Fibroblast of lung (primary cell): ENCODE measurements around the gene PTPRA. TPM values are rescaled to one million over a fixed set of nuclear protein-coding genes. Genes with fewer than 3 reads are reported as not detected.
A peak's percentile ranks its signal among the peaks of the same experiment; 100 is the strongest.

ENCODE experiments used
- DNase-seq, 2 donors: peaks; one replicate each; pipeline versions ENCODE4 v3.0.0 to v3.0.0-alpha.2; 2010; ENCODE audit warnings: low read depth in 2 of 2
- H2AFZ ChIP-seq: 2 replicates; pipeline ENCODE4 v1.5.1; 2012; ENCODE audit warnings: low read length, control low read depth, inconsistent platforms
- H3K27ac ChIP-seq: 2 replicates; pipeline ENCODE4 v1.5.1; 2011; ENCODE audit warnings: low read length, control low read depth; ENCODE audit not compliant: insufficient read depth
- H3K27me3 ChIP-seq: 2 replicates; pipeline ENCODE4 v1.5.1; 2011; ENCODE audit warnings: mild to moderate bottlenecking, low read length; ENCODE audit not compliant: control insufficient read depth, insufficient read depth
- H3K36me3 ChIP-seq: 2 replicates; pipeline ENCODE4 v1.5.1; 2011; ENCODE audit warnings: low read length; ENCODE audit not compliant: control insufficient read depth, insufficient read depth
- H3K4me1 ChIP-seq: 2 replicates; pipeline ENCODE4 v1.5.1; 2011; ENCODE audit warnings: low read length; ENCODE audit not compliant: control insufficient read depth, insufficient read depth; ENCODE audit errors: extremely low read depth
- H3K4me2 ChIP-seq: 2 replicates; pipeline ENCODE4 v1.5.1; 2011; ENCODE audit warnings: low read length, control low read depth; ENCODE audit not compliant: insufficient read depth; ENCODE audit errors: extremely low read depth
- H3K4me3 ChIP-seq, 4 experiments: fragments of 200-600 bp in 1 of 4; sonication (generic) in 1 of 4; replicated peaks in 1 of 4; 2 replicates each; pipeline ENCODE4 v1.5.1; 2011 to 2016; ENCODE audit warnings: low read length in 4 of 4, low read depth in 3 of 4, mild to moderate bottlenecking in 3 of 4, control low read depth in 2 of 4, inconsistent platforms in 1 of 4, mixed read lengths in 1 of 4; ENCODE audit not compliant: insufficient read depth in 1 of 4; ENCODE audit errors: control extremely low read depth in 1 of 4
- H3K79me2 ChIP-seq: 2 replicates; pipeline ENCODE4 v1.5.1; 2012; ENCODE audit warnings: mild to moderate bottlenecking, low read length, inconsistent platforms; ENCODE audit not compliant: control insufficient read depth, insufficient read depth
- H3K9ac ChIP-seq: 2 replicates; pipeline ENCODE4 v1.5.1; 2011; ENCODE audit warnings: mild to moderate bottlenecking, low read length, control low read depth; ENCODE audit not compliant: insufficient read depth
- H3K9me3 ChIP-seq: 2 replicates; pipeline ENCODE4 v1.5.1; 2012; ENCODE audit warnings: low read depth, low read length; ENCODE audit not compliant: control insufficient read depth, insufficient read depth
- H4K20me1 ChIP-seq: 2 replicates; pipeline ENCODE4 v1.5.1; 2011; ENCODE audit warnings: low read length; ENCODE audit not compliant: control insufficient read depth, insufficient read depth; ENCODE audit errors: extremely low read depth
- CTCF ChIP-seq, 2 donors: IDR thresholded peaks in 1 of 2; conservative IDR thresholded peaks in 1 of 2; 1 replicate in 1 of 2; 2 replicates in 1 of 2; pipeline ENCODE4 v1.5.1; 2011 to 2012; ENCODE audit warnings: low read length in 2 of 2, control low read depth in 1 of 2, inconsistent platforms in 1 of 2, low read depth in 1 of 2, mild to moderate bottlenecking in 1 of 2
- EZH2 ChIP-seq: IDR thresholded peaks from 2 replicates; pipeline ENCODE4 v1.5.1; 2012; ENCODE audit warnings: low read length, control low read depth, mild to moderate bottlenecking; ENCODE audit errors: missing control alignments
- polyA plus RNA-seq, 2 donors: library from polyadenylated mRNA; depleted of rRNA in 1 of 2; stranded (reverse) in 1 of 2; unstranded in 1 of 2; fragments of >200 nt; gene quantifications; 2 replicates each; pipeline ENCODE4 v1.2.1, GENCODE V29; 2011 to 2012; ENCODE audit warnings: missing spikeins in 1 of 2
- total RNA-seq: library from RNA; depleted of rRNA; stranded (reverse); fragments of >200 nt; gene quantifications from 2 replicates; pipeline ENCODE4 v1.2.1, GENCODE V29; 2014

The PTPRA gene
- total and polyA plus RNA-seq, 2 donors (not counting 1 experiment from before 2014, with no cell fraction given): 27.9 to 127 TPM

GRCh38 chr20:2995796-2996195 lies 122.5 kb downstream of the PTPRA start:
- no peak for DNase-seq
- Histone ChIP-seq H2AFZ (no peak overlapping the region), H3K79me2 (no peaks in the 10 kb centered on the region), H3K36me3 (no peaks in the 10 kb centered on the region), H3K4me3 (no peak overlapping the region), H3K4me2 (no peak overlapping the region), H3K4me1 (no peaks in the 10 kb centered on the region), H3K27me3 (no peaks in the 10 kb centered on the region), H3K9ac (no peak overlapping the region), H4K20me1 (no peaks in the 10 kb centered on the region), H3K9me3 (no peaks in the 10 kb centered on the region), H3K27ac (no peak overlapping the region)
- TF ChIP-seq EZH2: no peak
- TF ChIP-seq CTCF (conservative IDR thresholded peaks at IDR 0.05 in 1 of 2, IDR thresholded peaks at IDR 0.05 in 1 of 2; ENCODE audit: low read depth in 1 of 2, low read length in 2 of 2): no peak

- H3K27me3 ChIP-seq: no peaks in the 10 kb centered on the region
- no peak overlapping the region for H3K27ac ChIP-seq
- no peak overlapping the region for H3K9ac ChIP-seq
- no peaks in the 10 kb centered on the region for H3K36me3 ChIP-seq
- no peak overlapping the region for H3K4me3 ChIP-seq
- no peak for DNase-seq
- no peaks in the 10 kb centered on the region for H3K4me1 ChIP-seq
- TF ChIP-seq EZH2 (no peak), CTCF (conservative IDR thresholded peaks at IDR 0.05 in 1 of 2, IDR thresholded peaks at IDR 0.05 in 1 of 2; ENCODE audit: low read depth in 1 of 2, low read length in 2 of 2) (no peak)
- no peaks in the 10 kb centered on the region for H4K20me1 ChIP-seq
- H3K79me2 ChIP-seq: no peaks in the 10 kb centered on the region
- H3K9me3 ChIP-seq: no peaks in the 10 kb centered on the region
- H3K4me2 ChIP-seq: no peak overlapping the region
- H2AFZ ChIP-seq: no peak overlapping the region
These were observed 125.4 kb downstream of the PTPRA start for GRCh38 chr20:2998728-2999127.

- no peak overlapping the region for H3K27ac ChIP-seq
- no peak overlapping the region for H3K4me3 ChIP-seq
- H3K4me2 ChIP-seq: no peak overlapping the region
- TF ChIP-seq EZH2 (no peak), CTCF (conservative IDR thresholded peaks at IDR 0.05 in 1 of 2, IDR thresholded peaks at IDR 0.05 in 1 of 2; ENCODE audit: low read depth in 1 of 2, low read length in 2 of 2) (peak in 1 of 2 donors; percentile 43)
- H3K9me3 ChIP-seq: no peaks in the 10 kb centered on the region
- peak; percentile 33 to 53 for DNase-seq
- H2AFZ ChIP-seq: no peak overlapping the region
- no peaks in the 10 kb centered on the region for H3K4me1 ChIP-seq
- H4K20me1 ChIP-seq: no peaks in the 10 kb centered on the region
- no peaks in the 10 kb centered on the region for H3K27me3 ChIP-seq
- no peak overlapping the region for H3K9ac ChIP-seq
- H3K79me2 ChIP-seq: no peaks in the 10 kb centered on the region
- no peaks in the 10 kb centered on the region for H3K36me3 ChIP-seq
These were observed 127.7 kb downstream of the PTPRA start for GRCh38 chr20:3000852-3001523.
